Esophagus muscularis mucosa (tissue), 4 donors: Measurements from ENCODE around the gene KRTAP22-1. TPM values are rescaled to one million over a fixed set of nuclear protein-coding genes. Genes with fewer than 3 reads are reported as not detected.

Source experiments
- DNase-seq: peaks from one replicate; pipeline ENCODE4 v3.0.0-alpha.2; 2017; ENCODE audit errors: extremely low spot score
- H3K27ac ChIP-seq, 4 donors: fragments of 200-600 bp; sonication (generic); replicated peaks in 1 of 4; 1 replicate in 3 of 4; 2 replicates in 1 of 4; pipeline ENCODE4 v1.5.1; 2016 to 2019; ENCODE audit warnings: mild to moderate bottlenecking in 1 of 4
- H3K27me3 ChIP-seq, 4 donors: fragments of 200-600 bp; sonication (generic); one replicate each; pipeline versions ENCODE4 v1.5.1 to v1.6.0; 2016 to 2019
- H3K36me3 ChIP-seq, 4 donors: fragments of 200-600 bp; sonication (generic); one replicate each; pipeline ENCODE4 v1.5.1; 2016 to 2019
- H3K4me1 ChIP-seq, 4 donors: fragments of 200-600 bp; sonication (generic); one replicate each; pipeline ENCODE4 v1.5.1; 2016 to 2019
- H3K4me3 ChIP-seq, 4 donors: fragments of 200-600 bp; sonication (generic); 1 replicate in 2 of 4; 2 replicates in 2 of 4; pipeline ENCODE4 v1.5.1; 2016 to 2019; ENCODE audit warnings: mild to moderate bottlenecking in 4 of 4, moderate library complexity in 1 of 4
- H3K9me3 ChIP-seq, 4 donors: fragments of 200-600 bp; sonication (generic); 1 replicate in 3 of 4; 2 replicates in 1 of 4; pipeline ENCODE4 v1.5.1; 2016 to 2019
- EP300 ChIP-seq: sonication (generic); formaldehyde crosslinking; IDR thresholded peaks from one replicate; pipeline ENCODE4 v1.6.1; 2017; ENCODE audit warnings: antibody characterized with exemption
- POLR2A ChIP-seq: fragments of 450-650 bp; IDR thresholded peaks from one replicate; pipeline ENCODE4 v1.6.1; 2017; ENCODE audit warnings: antibody characterized with exemption, moderate library complexity, mild to moderate bottlenecking, low read depth
- POLR2AphosphoS5 ChIP-seq, 2 donors: sonication (generic); formaldehyde crosslinking; IDR thresholded peaks; one replicate each; pipeline ENCODE4 v1.6.1; 2017; ENCODE audit warnings: antibody characterized with exemption in 2 of 2
- WGBS: methylation state at CpG from one replicate; pipeline ENCODE4 v1.1.5; 2018; 5-methylcytosine and 5-hydroxymethylcytosine counted together
- intact Hi-C: fragments of 100-400 bp; cut with DNase I; formaldehyde crosslinking; loops from one replicate; pipeline ENCODE4 v1.15.1; 2023
- total RNA-seq, 4 donors: library from RNA; depleted of rRNA; stranded (reverse); fragments of >200 nt; gene quantifications; one replicate each; pipeline versions ENCODE4 v1.1.0 to v1.2.1, GENCODE V29; 2016
- TF ChIP-seq, protein P1 (sequence below), 3 experiments: fragments of 200-600 bp in 2 of 3; fragments of 450-650 bp in 1 of 3; sonication (generic) in 2 of 3; IDR thresholded peaks; one replicate each; pipeline ENCODE4 v1.5.1; 2017 to 2019; ENCODE audit warnings: antibody characterized with exemption in 3 of 3, mild to moderate bottlenecking in 2 of 3, moderate library complexity in 1 of 3

KRTAP22-1 gene
- total RNA-seq, 4 donors from 2014 or later, result not detected

DNA sequence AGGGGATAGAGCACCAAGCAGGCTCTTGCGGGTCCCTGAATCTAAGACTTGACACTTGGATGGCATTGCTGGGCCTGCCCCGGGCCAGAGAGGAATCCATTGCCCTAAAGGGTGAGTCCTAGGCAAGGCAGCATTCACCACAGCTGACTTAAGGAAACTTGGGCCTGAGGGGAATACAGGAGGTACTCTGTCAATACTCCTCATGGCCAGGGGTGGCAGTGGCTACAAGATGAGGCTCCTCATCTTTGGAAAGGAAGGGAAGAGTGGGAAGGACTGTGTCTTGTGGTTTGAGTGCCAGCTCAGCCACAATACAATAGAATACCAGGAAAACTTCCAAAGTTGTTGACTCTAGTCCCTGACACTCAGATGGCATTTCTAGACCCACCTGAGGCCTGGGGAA is 5.1 kb downstream of the KRTAP22-1 start:
- Histone ChIP-seq H3K4me1 (no peaks in the 10 kb centered on the region), H3K27ac (no peak overlapping the region), H3K27me3 (no peaks in the 10 kb centered on the region), H3K36me3 (no peaks in the 10 kb centered on the region), H3K4me3 (no peak overlapping the region), H3K9me3 (no peaks in the 10 kb centered on the region)
- DNase-seq, result no peak
- no CpG with 5 or more reads among the region's 2 CpGs for WGBS
- intact Hi-C loops, result no loop called here
- TF ChIP-seq POLR2A (no peak), POLR2AphosphoS5 (IDR thresholded peaks at IDR 0.05) (no peak), EP300 (no peak)
- TF ChIP-seq, protein P1, sequence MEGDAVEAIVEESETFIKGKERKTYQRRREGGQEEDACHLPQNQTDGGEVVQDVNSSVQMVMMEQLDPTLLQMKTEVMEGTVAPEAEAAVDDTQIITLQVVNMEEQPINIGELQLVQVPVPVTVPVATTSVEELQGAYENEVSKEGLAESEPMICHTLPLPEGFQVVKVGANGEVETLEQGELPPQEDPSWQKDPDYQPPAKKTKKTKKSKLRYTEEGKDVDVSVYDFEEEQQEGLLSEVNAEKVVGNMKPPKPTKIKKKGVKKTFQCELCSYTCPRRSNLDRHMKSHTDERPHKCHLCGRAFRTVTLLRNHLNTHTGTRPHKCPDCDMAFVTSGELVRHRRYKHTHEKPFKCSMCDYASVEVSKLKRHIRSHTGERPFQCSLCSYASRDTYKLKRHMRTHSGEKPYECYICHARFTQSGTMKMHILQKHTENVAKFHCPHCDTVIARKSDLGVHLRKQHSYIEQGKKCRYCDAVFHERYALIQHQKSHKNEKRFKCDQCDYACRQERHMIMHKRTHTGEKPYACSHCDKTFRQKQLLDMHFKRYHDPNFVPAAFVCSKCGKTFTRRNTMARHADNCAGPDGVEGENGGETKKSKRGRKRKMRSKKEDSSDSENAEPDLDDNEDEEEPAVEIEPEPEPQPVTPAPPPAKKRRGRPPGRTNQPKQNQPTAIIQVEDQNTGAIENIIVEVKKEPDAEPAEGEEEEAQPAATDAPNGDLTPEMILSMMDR (IDR thresholded peaks at IDR 0.05), result no peak

DNA sequence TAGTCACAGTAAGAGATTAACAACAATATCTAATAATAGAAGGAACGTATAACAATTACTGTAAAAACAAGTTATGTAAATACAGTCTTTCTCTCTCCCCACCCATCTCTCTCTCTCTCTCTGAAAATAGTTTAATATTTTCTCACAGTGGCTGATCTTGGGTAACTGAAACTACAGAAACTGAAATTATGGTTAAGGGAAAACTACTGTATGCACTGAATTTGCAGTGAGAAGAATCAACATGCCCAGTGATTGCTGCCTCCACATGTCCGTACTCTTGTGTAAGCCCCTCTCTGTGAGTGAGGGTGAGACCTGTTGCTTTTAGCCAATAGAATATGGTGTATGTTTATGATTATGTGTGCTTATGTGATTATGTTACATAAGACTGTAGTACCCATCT is 11.2 kb downstream of the KRTAP22-1 start:
- TF ChIP-seq POLR2AphosphoS5 (IDR thresholded peaks at IDR 0.05) (no peak), POLR2A (no peak), EP300 (no peak)
- TF ChIP-seq, protein P1 (IDR thresholded peaks at IDR 0.05), result no peak
- Histone ChIP-seq H3K27me3 (no peaks in the 10 kb centered on the region), H3K36me3 (no peaks in the 10 kb centered on the region), H3K9me3 (no peaks in the 10 kb centered on the region), H3K27ac (no peak overlapping the region), H3K4me1 (no peaks in the 10 kb centered on the region), H3K4me3 (no peak overlapping the region)
- no peak for DNase-seq
- intact Hi-C loops, result no loop called here
- WGBS, result 85% methylated on average over 2 of the region's 2 CpGs

DNA sequence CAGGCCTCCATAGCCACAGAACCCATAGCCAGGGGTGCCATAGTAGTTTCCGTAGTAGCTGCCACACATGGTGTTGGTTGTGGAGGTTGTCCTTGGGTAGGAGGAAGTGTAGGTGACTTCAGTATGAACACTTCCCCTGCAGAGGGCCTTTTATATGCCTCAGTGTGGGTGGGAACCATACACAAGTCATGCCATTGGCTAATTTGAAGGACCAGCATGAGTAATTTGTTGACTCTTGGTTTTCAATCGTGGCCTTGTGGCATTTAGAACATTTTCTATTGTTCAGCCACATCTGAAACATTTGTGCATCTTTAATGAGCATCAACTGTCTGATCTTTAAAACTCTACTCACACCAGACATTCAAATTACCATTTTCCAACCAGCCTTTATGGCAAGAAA is 12.9 kb downstream of the KRTAP22-1 start, which contains the start of gene KRTAP6-1:
KRTAP6-1 (minus strand) TSS at position 95 of the 400 bp plus-strand sequence; CDS start at position 69, 26 bp downstream.
- Histone ChIP-seq H3K27ac (no peak within 1 kb of the TSS), H3K4me1 (no peaks in the 10 kb centered on the region), H3K9me3 (no peaks in the 10 kb centered on the region), H3K4me3 (no peak within 1 kb of the TSS), H3K27me3 (no peaks in the 10 kb centered on the region), H3K36me3 (no peaks in the 10 kb centered on the region)
- TF ChIP-seq POLR2AphosphoS5 (IDR thresholded peaks at IDR 0.05), result no peak
- no peak for TF ChIP-seq POLR2A
- TF ChIP-seq, protein P1 (IDR thresholded peaks at IDR 0.05), result no peak
- TF ChIP-seq EP300, result no peak
- intact Hi-C loops, result no loop called here
- WGBS, result 44% methylated on average over 1 of the region's 2 CpGs
- DNase-seq, result no peak

DNA sequence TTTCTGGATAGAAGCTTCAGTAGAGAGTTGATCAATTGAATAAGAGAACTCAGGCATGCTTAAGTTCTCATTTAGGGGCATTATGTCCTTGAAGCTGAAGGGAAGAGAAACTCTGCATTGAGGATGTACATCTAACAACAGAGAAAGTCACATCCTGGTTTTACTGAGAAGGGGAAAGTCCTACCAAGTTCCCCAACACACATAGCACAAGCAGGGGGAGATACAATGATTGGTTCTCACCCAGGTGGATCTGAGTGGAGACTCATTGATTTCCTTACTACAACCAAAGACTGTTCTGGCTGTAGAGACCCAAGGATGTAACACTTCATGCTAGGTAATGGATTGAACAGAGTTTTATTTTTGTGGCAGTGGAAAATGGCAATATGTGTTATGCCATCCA is 14.3 kb downstream of the KRTAP22-1 start:
- TF ChIP-seq, protein P1 (IDR thresholded peaks at IDR 0.05), result no peak
- Histone ChIP-seq H3K9me3 (no peaks in the 10 kb centered on the region), H3K27ac (no peak overlapping the region), H3K27me3 (no peaks in the 10 kb centered on the region), H3K36me3 (no peaks in the 10 kb centered on the region), H3K4me3 (no peak overlapping the region), H3K4me1 (no peaks in the 10 kb centered on the region)
- intact Hi-C loops, result no loop called here
- no peak for DNase-seq

DNA sequence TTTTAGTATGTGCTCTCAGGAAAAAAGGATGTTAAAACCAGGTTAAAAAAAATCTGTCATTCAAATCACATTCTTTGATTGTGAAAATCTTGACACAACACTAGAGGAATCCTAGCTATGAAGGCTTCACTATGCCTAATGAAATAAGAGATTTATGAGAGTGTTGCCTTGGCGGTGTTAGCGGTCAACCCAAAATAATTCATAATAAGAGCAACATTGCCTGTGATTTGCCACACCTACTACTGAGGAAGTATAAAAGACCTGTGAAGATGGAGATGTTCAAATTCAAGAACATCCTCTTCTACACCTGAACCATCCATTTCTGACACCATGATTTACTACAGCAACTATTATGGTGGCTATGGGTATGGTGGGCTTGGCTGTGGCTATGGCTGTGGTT is 15.2 kb downstream of the KRTAP22-1 start, which contains the start of gene KRTAP20-1:
KRTAP20-1 (plus strand) TSS at position 301 of the 400 bp plus-strand sequence; CDS start at position 331, 30 bp downstream.
- WGBS, result 82% methylated on average over 2 of the region's 2 CpGs
- H3K36me3 ChIP-seq, result no peaks in the 10 kb centered on the region
- no peak within 1 kb of the TSS for H3K27ac ChIP-seq
- H3K27me3 ChIP-seq, result no peaks in the 10 kb centered on the region
- DNase-seq, result no peak
- no peaks in the 10 kb centered on the region for H3K4me1 ChIP-seq
- TF ChIP-seq POLR2A (no peak), POLR2AphosphoS5 (IDR thresholded peaks at IDR 0.05) (no peak), EP300 (no peak)
- TF ChIP-seq, protein P1 (IDR thresholded peaks at IDR 0.05), result no peak
- no peaks in the 10 kb centered on the region for H3K9me3 ChIP-seq
- H3K4me3 ChIP-seq, result no peak within 1 kb of the TSS
- intact Hi-C loops, result no loop called here
